OCI-LY7 (cell line): ENCODE measurements around the gene COX4I1. TPM values are rescaled to one million over a fixed set of nuclear protein-coding genes. Genes with fewer than 3 reads are reported as not detected.

Source experiments
- BruUV-seq: library from RNA; stranded (reverse); fragments of 400-500 nt; replicated peaks from 2 replicates; lab custom pipeline; 2021; lab: Mats Ljungman, UMichigan
- CTCF ChIA-PET: fragments of 300-600 bp; sonication (Branson Sonifier 250); formaldehyde crosslinking; loops from one replicate; lab custom pipeline; 2022; ENCODE audit warnings: antibody characterized with exemption; ENCODE audit not compliant: unreplicated experiment; lab: Charles Lee
- POLR2A ChIA-PET: fragments of 300-600 bp; sonication (Branson Sonifier 250); formaldehyde crosslinking; loops from one replicate; lab custom pipeline; 2022; ENCODE audit warnings: antibody characterized with exemption; lab: Charles Lee
- DNase-seq: peaks from one replicate; pipeline ENCODE4 v3.0.0-alpha.2; 2015; ENCODE audit warnings: low spot score
- H2AFZ ChIP-seq: fragments of 200-600 bp; sonication (generic), shearing (Covaris generic); 2 replicates; pipeline ENCODE4 v1.6.1; 2014; ENCODE audit warnings: mild to moderate bottlenecking, antibody characterized with exemption, low read length, moderate library complexity
- H3K27ac ChIP-seq: fragments of 200-600 bp; sonication (generic); 2 replicates; pipeline ENCODE4 v1.5.1; 2014; ENCODE audit warnings: mixed run types, low read depth, mild to moderate bottlenecking, moderate library complexity, low read length, inconsistent platforms; ENCODE audit not compliant: poor library complexity, severe bottlenecking
- H3K36me3 ChIP-seq: fragments of 200-600 bp; sonication (generic); 2 replicates; pipeline ENCODE4 v1.6.1; 2014; ENCODE audit warnings: mild to moderate bottlenecking, antibody characterized with exemption, low read length, moderate library complexity, mixed read lengths; ENCODE audit not compliant: insufficient read depth
- H3K4me1 ChIP-seq: fragments of 200-600 bp; sonication (generic); 2 replicates; pipeline ENCODE4 v1.5.1; 2014; ENCODE audit warnings: mild to moderate bottlenecking, low read length; ENCODE audit not compliant: insufficient read depth, poor library complexity, severe bottlenecking
- H3K4me2 ChIP-seq: fragments of 200-600 bp; sonication (generic); 2 replicates; pipeline ENCODE4 v1.6.1; 2014; ENCODE audit warnings: mild to moderate bottlenecking, low read length
- H3K4me3 ChIP-seq: fragments of 200-600 bp; sonication (generic); 2 replicates; pipeline ENCODE4 v1.5.1; 2014; ENCODE audit warnings: mild to moderate bottlenecking, low read depth, low read length; ENCODE audit not compliant: poor library complexity, severe bottlenecking
- H3K79me2 ChIP-seq: fragments of 200-600 bp; sonication (generic); 2 replicates; pipeline ENCODE4 v1.6.1; 2016; ENCODE audit warnings: low read depth, mild to moderate bottlenecking, low read length, moderate library complexity, mixed read lengths; ENCODE audit not compliant: insufficient read depth
- H3K9me2 ChIP-seq: fragments of 200-600 bp; sonication (generic); 2 replicates; pipeline ENCODE4 v1.6.1; 2016; ENCODE audit warnings: mild to moderate bottlenecking, low read length, mixed read lengths; ENCODE audit not compliant: insufficient read depth
- H3K9me3 ChIP-seq: fragments of 200-600 bp; sonication (generic); 2 replicates; pipeline ENCODE4 v1.6.1; 2014; ENCODE audit warnings: mild to moderate bottlenecking, mixed run types, low read length, mixed read lengths
- H4K20me1 ChIP-seq: fragments of 200-600 bp; sonication (generic); 2 replicates; pipeline ENCODE4 v1.6.1; 2014; ENCODE audit warnings: mild to moderate bottlenecking, antibody characterized with exemption, low read length, moderate library complexity, mixed read lengths; ENCODE audit not compliant: insufficient read depth
- CTCF ChIP-seq: fragments of 200-600 bp; sonication (generic); conservative IDR thresholded peaks from 2 replicates; pipeline ENCODE4 v1.5.1; 2014; ENCODE audit warnings: mild to moderate bottlenecking, antibody characterized with exemption, low read length, moderate library complexity, mixed read lengths
- EZH2phosphoT487 ChIP-seq: fragments of 200-600 bp; sonication (generic); IDR thresholded peaks from 2 replicates; pipeline ENCODE4 v1.6.1; 2018; ENCODE audit warnings: low read depth, borderline replicate concordance, mild to moderate bottlenecking, mixed run types, antibody characterized with exemption, low read length, moderate library complexity, mixed read lengths
- intact Hi-C: fragments of 100-400 bp; cut with micrococcal nuclease; formaldehyde crosslinking; loops from one replicate; pipeline ENCODE4 v1.10.0; 2022; ENCODE audit not compliant: unreplicated experiment
- total RNA-seq, 2 experiments: library from RNA; depleted of rRNA in 1 of 2; stranded (reverse); fragments of >200 nt in 1 of 2; shearing (Covaris generic) in 1 of 2; gene quantifications; 2 replicates each; pipeline ENCODE4 v1.2.3, GENCODE V29; 2014 to 2022

Gene COX4I1
- total RNA-seq, 2 experiments from 2014 or later, result 542 to 569 TPM

GRCh38 chr16:85843471-85844168 lies 44.1 kb downstream of the COX4I1 start:
- H3K4me2 ChIP-seq, result no peak overlapping the region
- no peaks in the 10 kb centered on the region for H3K9me2 ChIP-seq
- H3K36me3 ChIP-seq, result no peaks in the 10 kb centered on the region
- CTCF ChIA-PET, result no interaction called here
- H3K27ac ChIP-seq, result no peak overlapping the region
- H3K9me3 ChIP-seq, result no peaks in the 10 kb centered on the region
- DNase-seq, result no peak
- H2AFZ ChIP-seq, result no peak overlapping the region
- no peaks in the 10 kb centered on the region for H3K79me2 ChIP-seq
- POLR2A ChIA-PET, result no interaction called here
- H4K20me1 ChIP-seq, result no peaks in the 10 kb centered on the region
- H3K4me1 ChIP-seq, result no peaks in the 10 kb centered on the region
- TF ChIP-seq CTCF (no peak), EZH2phosphoT487 (no peak)
- intact Hi-C loops, result no loop called here
- H3K4me3 ChIP-seq, result no peak overlapping the region
- BruUV-seq, result no TSS peak

GRCh38 chr16:85844169-85844481 lies 44.6 kb downstream of the COX4I1 start:
- Histone ChIP-seq H3K9me3 (no peaks in the 10 kb centered on the region), H3K27ac (no peak overlapping the region), H3K4me1 (no peaks in the 10 kb centered on the region), H2AFZ (no peak overlapping the region), H3K4me2 (no peak overlapping the region), H3K9me2 (no peaks in the 10 kb centered on the region), H3K4me3 (no peak overlapping the region), H4K20me1 (no peaks in the 10 kb centered on the region), H3K79me2 (no peaks in the 10 kb centered on the region), H3K36me3 (no peaks in the 10 kb centered on the region)
- TF ChIP-seq CTCF (no peak), EZH2phosphoT487 (no peak)
- DNase-seq, result no peak
- POLR2A ChIA-PET, result no interaction called here
- no TSS peak for BruUV-seq
- intact Hi-C loops, result no loop called here
- CTCF ChIA-PET, result no interaction called here

- no peak for TF ChIP-seq EZH2phosphoT487
- no peak for TF ChIP-seq CTCF
- Histone ChIP-seq H3K4me3 (no peak overlapping the region), H3K4me1 (no peaks in the 10 kb centered on the region), H4K20me1 (no peaks in the 10 kb centered on the region), H3K9me3 (no peaks in the 10 kb centered on the region), H3K36me3 (no peaks in the 10 kb centered on the region), H3K4me2 (no peak overlapping the region), H3K79me2 (no peaks in the 10 kb centered on the region), H2AFZ (no peak overlapping the region), H3K9me2 (no peaks in the 10 kb centered on the region), H3K27ac (no peak overlapping the region)
- no peak for DNase-seq
- intact Hi-C loops, result no loop called here
- CTCF ChIA-PET, result no interaction called here
- POLR2A ChIA-PET, result no interaction called here
- BruUV-seq, result no TSS peak
Measured at GRCh38 chr16:85844786-85845185, 45.3 kb downstream of the COX4I1 start.
